SK-N-SH treated with all-trans-retinoic acid at 6 μM for 48 hours (cell line): ENCODE data around the gene ELFN2.

Source experiments
- ATAC-seq: fragments of 200-7000 bp; cut with Tn5 transposase; 3 replicates; pipeline ENCODE4 v1.9.1; 2020; ENCODE audit warnings: mild to moderate bottlenecking, moderate library complexity
- ARNTL ChIP-seq: fragments of 450-650 bp; formaldehyde crosslinking; IDR thresholded peaks from 2 replicates; pipeline ENCODE4 v1.5.0; 2020; ENCODE audit warnings: low read depth, mild to moderate bottlenecking, moderate library complexity, borderline replicate concordance
- CSDC2 ChIP-seq: fragments of 250-450 bp; sonication (Bioruptor Pico); IDR thresholded peaks from 2 replicates; pipeline ENCODE4 v1.5.0; 2020; ENCODE audit warnings: mild to moderate bottlenecking, moderate library complexity
- ESRRG ChIP-seq: fragments of 250-450 bp; sonication (Bioruptor Pico); IDR thresholded peaks from 2 replicates; pipeline ENCODE4 v1.6.1; 2021; ENCODE audit warnings: mild to moderate bottlenecking
- GLIS3 ChIP-seq: fragments of 250-450 bp; sonication (Bioruptor Pico); IDR thresholded peaks from 2 replicates; pipeline ENCODE4 v1.5.0; 2020; ENCODE audit warnings: mild to moderate bottlenecking, moderate library complexity
- ISL1 ChIP-seq: fragments of 250-450 bp; sonication (Bioruptor Pico); IDR thresholded peaks from 2 replicates; pipeline ENCODE4 v2.1.2; 2022; ENCODE audit warnings: mild to moderate bottlenecking, moderate library complexity
- PPARA ChIP-seq: fragments of 250-450 bp; sonication (Bioruptor Pico); IDR thresholded peaks from 2 replicates; pipeline ENCODE4 v1.5.0; 2020; ENCODE audit warnings: mild to moderate bottlenecking, borderline replicate concordance
- SNAI2 ChIP-seq: fragments of 250-450 bp; sonication (Bioruptor Pico); IDR thresholded peaks from 2 replicates; pipeline ENCODE4 v1.5.0; 2020; ENCODE audit warnings: mild to moderate bottlenecking, moderate library complexity
- TCF4 ChIP-seq: fragments of 250-450 bp; sonication (Bioruptor Pico); IDR thresholded peaks from 2 replicates; pipeline ENCODE4 v1.8.0; 2021; ENCODE audit warnings: mild to moderate bottlenecking, moderate library complexity, borderline replicate concordance
- TSHZ2 ChIP-seq: fragments of 250-450 bp; sonication (Bioruptor Pico); IDR thresholded peaks from 2 replicates; pipeline ENCODE4 v1.5.0; 2020; ENCODE audit warnings: mild to moderate bottlenecking, moderate library complexity
- ZC3H10 ChIP-seq: fragments of 250-450 bp; sonication (Bioruptor Pico); IDR thresholded peaks from 2 replicates; pipeline ENCODE4 v1.5.1; 2021; ENCODE audit warnings: mild to moderate bottlenecking, moderate library complexity
- ZFP3 ChIP-seq: fragments of 250-450 bp; sonication (Bioruptor Pico); IDR thresholded peaks from 2 replicates; pipeline ENCODE4 v1.5.0; 2020; ENCODE audit warnings: mild to moderate bottlenecking, moderate library complexity
- ZNF70 ChIP-seq: fragments of 450-650 bp; formaldehyde crosslinking; IDR thresholded peaks from 2 replicates; pipeline ENCODE4 v1.5.0; 2020; ENCODE audit warnings: mild to moderate bottlenecking, moderate library complexity
- ZNF8 ChIP-seq: fragments of 450-650 bp; formaldehyde crosslinking; IDR thresholded peaks from 2 replicates; pipeline ENCODE4 v1.5.0; 2020; ENCODE audit warnings: mild to moderate bottlenecking, moderate library complexity
- TF ChIP-seq, protein P1 (sequence below): fragments of 250-450 bp; sonication (Bioruptor Pico); IDR thresholded peaks from 2 replicates; pipeline ENCODE4 v1.8.0; 2021; ENCODE audit warnings: low read depth, mild to moderate bottlenecking, moderate library complexity, borderline replicate concordance
- TF ChIP-seq, protein P2 (sequence below): fragments of 250-450 bp; sonication (Bioruptor Pico); IDR thresholded peaks from 2 replicates; pipeline ENCODE4 v1.5.1; 2021; ENCODE audit warnings: mild to moderate bottlenecking, moderate library complexity
- TF ChIP-seq, protein P3 (sequence below): fragments of 250-450 bp; sonication (Bioruptor Pico); IDR thresholded peaks from 2 replicates; pipeline ENCODE4 v1.5.1; 2020; ENCODE audit warnings: low read depth, mild to moderate bottlenecking, moderate library complexity

The ELFN2 gene

GRCh38 chr22:37338539-37339246 is 88.6 kb downstream of the ELFN2 start:
- ATAC-seq, result no peak

GRCh38 chr22:37337204-37337943 is 89.9 kb downstream of the ELFN2 start:
- peak; percentile 59 for ATAC-seq
- no peak for TF ChIP-seq ZNF70 (CRISPR knock-in tag)
- no peak for TF ChIP-seq TSHZ2 (CRISPR knock-in tag)
- TF ChIP-seq ESRRG (CRISPR knock-in tag), result no peak
- TF ChIP-seq, protein P1, sequence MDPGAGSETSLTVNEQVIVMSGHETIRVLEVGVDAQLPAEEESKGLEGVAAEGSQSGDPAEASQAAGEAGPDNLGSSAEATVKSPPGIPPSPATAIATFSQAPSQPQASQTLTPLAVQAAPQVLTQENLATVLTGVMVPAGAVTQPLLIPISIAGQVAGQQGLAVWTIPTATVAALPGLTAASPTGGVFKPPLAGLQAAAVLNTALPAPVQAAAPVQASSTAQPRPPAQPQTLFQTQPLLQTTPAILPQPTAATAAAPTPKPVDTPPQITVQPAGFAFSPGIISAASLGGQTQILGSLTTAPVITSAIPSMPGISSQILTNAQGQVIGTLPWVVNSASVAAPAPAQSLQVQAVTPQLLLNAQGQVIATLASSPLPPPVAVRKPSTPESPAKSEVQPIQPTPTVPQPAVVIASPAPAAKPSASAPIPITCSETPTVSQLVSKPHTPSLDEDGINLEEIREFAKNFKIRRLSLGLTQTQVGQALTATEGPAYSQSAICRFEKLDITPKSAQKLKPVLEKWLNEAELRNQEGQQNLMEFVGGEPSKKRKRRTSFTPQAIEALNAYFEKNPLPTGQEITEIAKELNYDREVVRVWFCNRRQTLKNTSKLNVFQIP (CRISPR knock-in tag), result no peak
- no peak for TF ChIP-seq PPARA (CRISPR knock-in tag)
- no peak for TF ChIP-seq CSDC2 (CRISPR knock-in tag)
- TF ChIP-seq TCF4 (CRISPR knock-in tag), result no peak
- no peak for TF ChIP-seq ARNTL
- TF ChIP-seq SNAI2 (CRISPR knock-in tag), result no peak
- TF ChIP-seq, protein P2, sequence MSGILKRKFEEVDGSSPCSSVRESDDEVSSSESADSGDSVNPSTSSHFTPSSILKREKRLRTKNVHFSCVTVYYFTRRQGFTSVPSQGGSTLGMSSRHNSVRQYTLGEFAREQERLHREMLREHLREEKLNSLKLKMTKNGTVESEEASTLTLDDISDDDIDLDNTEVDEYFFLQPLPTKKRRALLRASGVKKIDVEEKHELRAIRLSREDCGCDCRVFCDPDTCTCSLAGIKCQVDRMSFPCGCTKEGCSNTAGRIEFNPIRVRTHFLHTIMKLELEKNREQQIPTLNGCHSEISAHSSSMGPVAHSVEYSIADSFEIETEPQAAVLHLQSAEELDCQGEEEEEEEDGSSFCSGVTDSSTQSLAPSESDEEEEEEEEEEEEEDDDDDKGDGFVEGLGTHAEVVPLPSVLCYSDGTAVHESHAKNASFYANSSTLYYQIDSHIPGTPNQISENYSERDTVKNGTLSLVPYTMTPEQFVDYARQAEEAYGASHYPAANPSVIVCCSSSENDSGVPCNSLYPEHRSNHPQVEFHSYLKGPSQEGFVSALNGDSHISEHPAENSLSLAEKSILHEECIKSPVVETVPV, result no peak
- TF ChIP-seq ZNF8 (CRISPR knock-in tag), result no peak
- TF ChIP-seq GLIS3, result no peak
- TF ChIP-seq, protein P3, sequence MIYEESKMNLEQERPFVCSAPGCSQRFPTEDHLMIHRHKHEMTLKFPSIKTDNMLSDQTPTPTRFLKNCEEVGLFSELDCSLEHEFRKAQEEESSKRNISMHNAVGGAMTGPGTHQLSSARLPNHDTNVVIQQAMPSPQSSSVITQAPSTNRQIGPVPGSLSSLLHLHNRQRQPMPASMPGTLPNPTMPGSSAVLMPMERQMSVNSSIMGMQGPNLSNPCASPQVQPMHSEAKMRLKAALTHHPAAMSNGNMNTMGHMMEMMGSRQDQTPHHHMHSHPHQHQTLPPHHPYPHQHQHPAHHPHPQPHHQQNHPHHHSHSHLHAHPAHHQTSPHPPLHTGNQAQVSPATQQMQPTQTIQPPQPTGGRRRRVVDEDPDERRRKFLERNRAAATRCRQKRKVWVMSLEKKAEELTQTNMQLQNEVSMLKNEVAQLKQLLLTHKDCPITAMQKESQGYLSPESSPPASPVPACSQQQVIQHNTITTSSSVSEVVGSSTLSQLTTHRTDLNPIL (CRISPR knock-in tag), result no peak
- TF ChIP-seq, all 23 proteins: peak for 0

More at GRCh38 chr22:37338539-37339246, 88.6 kb downstream of the ELFN2 start:
- TF ChIP-seq ARNTL, result no peak
- TF ChIP-seq CSDC2 (CRISPR knock-in tag), result no peak
- peak; percentile 95 for TF ChIP-seq ZNF70 (CRISPR knock-in tag)
- TF ChIP-seq, all 23 proteins: peak for 1

GRCh38 chr22:37336579-37336978 is 90.7 kb downstream of the ELFN2 start:
- TF ChIP-seq TCF4 (CRISPR knock-in tag), result no peak
- TF ChIP-seq, all 23 proteins: peak for 0
- no peak for ATAC-seq

DNA sequence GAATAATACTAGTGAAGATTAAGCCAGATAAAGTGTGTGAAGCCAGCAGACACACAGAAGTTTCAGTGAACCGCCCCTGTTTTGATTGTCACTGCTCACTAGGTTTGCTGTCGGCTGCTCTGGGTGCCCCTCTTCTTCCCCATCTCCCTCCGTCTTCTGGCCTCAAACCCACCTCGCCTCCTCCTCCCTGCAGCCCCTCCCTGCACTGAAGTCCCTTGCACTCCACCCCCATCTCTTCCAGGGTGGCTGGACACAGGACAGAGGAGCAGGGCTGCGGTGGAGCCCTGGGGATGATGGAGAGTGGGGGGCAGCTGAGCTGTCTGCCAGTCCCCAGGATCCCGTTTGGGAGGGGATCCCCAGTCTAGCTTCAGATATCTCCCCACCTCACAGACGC is 91.5 kb downstream of the ELFN2 start:
- ATAC-seq, result no peak
- TF ChIP-seq, protein P2, result no peak
- no peak for TF ChIP-seq ISL1 (CRISPR knock-in tag)
- TF ChIP-seq GLIS3, result no peak
- no peak for TF ChIP-seq ZC3H10 (CRISPR knock-in tag)
- no peak for TF ChIP-seq ZFP3 (CRISPR knock-in tag)
